ENCODE results near the gene ZMYND8.
"Not testable (repeated sequence)": the region's sequence is repeated elsewhere in the genome, so short reads cannot be mapped to it uniquely, and the experiment has no call there.

ZMYND8 gene

DNA sequence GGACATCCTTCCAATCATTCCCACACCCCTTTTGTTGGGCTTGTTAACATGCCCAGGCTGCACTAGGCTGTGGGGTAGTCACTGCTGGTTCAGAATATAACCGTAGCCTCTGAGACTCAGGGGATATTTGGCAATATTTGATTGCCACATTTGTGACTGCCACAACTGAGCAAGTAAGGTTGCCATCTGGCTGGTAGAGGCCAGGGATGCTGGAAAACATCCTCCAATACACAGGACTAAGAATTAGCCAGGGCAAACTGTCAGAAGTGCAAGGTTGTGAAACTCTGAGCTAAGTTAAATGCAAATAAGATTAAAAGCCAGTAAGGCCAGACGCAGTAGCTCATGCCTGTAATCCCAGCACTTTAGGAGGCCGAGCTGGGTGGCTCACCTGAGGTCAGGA is 112.0 kb downstream of the ZMYND8 start:
- H3K4me3 ChIP-seq (ENCODE audit: low read depth, low read length), result no peak overlapping the region
- TF ChIP-seq CTCF (IDR thresholded peaks at IDR 0.05; ENCODE audit: low read depth, low read length), result no peak
- in situ Hi-C loops (cut with HindIII; ENCODE audit: low sequenced_read_pairs), result no loop called here
- no peak for DNase-seq (ENCODE audit: low read depth, low spot score)

- in situ Hi-C loops (cut with HindIII; ENCODE audit: low sequenced_read_pairs), result no loop called here
Measured at GRCh38 chr20:47243532-47244305, 112.8 kb downstream of the ZMYND8 start.

DNA sequence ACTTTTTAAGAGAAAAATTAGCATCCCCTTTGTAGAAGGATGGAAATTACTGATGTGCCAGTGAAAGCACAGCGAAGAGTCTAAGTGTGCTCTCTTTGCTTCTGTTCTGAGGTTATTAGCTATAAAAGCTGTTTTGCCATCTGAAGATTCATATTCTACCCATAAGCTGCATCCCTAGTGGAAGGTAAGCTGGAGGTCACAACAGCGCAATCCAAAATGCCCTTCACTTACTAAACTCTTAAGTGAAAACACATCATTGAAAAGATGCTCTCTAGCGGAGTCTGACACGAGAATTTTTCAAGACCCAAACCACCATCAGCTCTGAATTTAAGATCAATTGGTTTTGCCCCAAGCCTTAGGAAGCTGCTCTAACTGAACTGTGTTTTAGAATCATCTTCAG is 113.5 kb downstream of the ZMYND8 start:
- no peak for DNase-seq (ENCODE audit: low read depth, low spot score)
- H3K4me3 ChIP-seq (ENCODE audit: low read depth, low read length), result no peak overlapping the region
- in situ Hi-C loops (cut with HindIII; ENCODE audit: low sequenced_read_pairs), result no loop called here
- no peak for TF ChIP-seq CTCF (IDR thresholded peaks at IDR 0.05; ENCODE audit: low read depth, low read length)

More at GRCh38 chr20:47243532-47244305, 112.8 kb downstream of the ZMYND8 start:
- H3K4me3 ChIP-seq (ENCODE audit: low read depth, low read length), result no peak overlapping the region
- no peak for TF ChIP-seq CTCF (IDR thresholded peaks at IDR 0.05; ENCODE audit: low read depth, low read length)
- DNase-seq (ENCODE audit: low read depth, low spot score), result no peak

GRCh38 chr20:47241345-47241781 is 115.1 kb downstream of the ZMYND8 start:
- no peak overlapping the region for H3K4me3 ChIP-seq (ENCODE audit: low read depth, low read length)
- in situ Hi-C loops (cut with HindIII; ENCODE audit: low sequenced_read_pairs), result no loop called here
- DNase-seq (ENCODE audit: low read depth, low spot score), result peak; percentile 62
- TF ChIP-seq CTCF (IDR thresholded peaks at IDR 0.05; ENCODE audit: low read depth, low read length), result no peak

GRCh38 chr20:47240096-47240495 is 116.4 kb downstream of the ZMYND8 start:
- H3K4me3 ChIP-seq (ENCODE audit: low read depth, low read length); DNase-seq (ENCODE audit: low read depth, low spot score); in situ Hi-C loops (cut with HindIII; ENCODE audit: low sequenced_read_pairs): not testable (repeated sequence)

DNA sequence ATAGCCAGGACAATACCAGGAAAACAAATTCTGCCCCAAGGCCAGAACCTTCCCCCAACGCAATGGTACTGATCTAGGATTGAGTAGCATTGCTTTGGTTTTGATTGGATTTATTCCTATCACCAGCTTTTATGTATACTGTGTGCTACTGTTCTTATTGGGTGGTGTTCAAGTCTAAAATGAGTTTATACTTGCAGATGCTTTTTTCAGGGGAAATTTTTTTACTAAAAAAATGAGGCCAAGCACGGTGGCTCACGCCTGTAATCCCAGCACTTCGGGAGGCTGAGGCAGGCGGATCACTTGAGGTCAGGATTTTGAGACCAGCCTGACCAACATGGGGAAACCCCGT is 116.8 kb downstream of the ZMYND8 start:
- no peak for TF ChIP-seq CTCF (IDR thresholded peaks at IDR 0.05; ENCODE audit: low read depth, low read length)
- no peak for DNase-seq (ENCODE audit: low read depth, low spot score)
- in situ Hi-C loops (cut with HindIII; ENCODE audit: low sequenced_read_pairs), result no loop called here

DNA sequence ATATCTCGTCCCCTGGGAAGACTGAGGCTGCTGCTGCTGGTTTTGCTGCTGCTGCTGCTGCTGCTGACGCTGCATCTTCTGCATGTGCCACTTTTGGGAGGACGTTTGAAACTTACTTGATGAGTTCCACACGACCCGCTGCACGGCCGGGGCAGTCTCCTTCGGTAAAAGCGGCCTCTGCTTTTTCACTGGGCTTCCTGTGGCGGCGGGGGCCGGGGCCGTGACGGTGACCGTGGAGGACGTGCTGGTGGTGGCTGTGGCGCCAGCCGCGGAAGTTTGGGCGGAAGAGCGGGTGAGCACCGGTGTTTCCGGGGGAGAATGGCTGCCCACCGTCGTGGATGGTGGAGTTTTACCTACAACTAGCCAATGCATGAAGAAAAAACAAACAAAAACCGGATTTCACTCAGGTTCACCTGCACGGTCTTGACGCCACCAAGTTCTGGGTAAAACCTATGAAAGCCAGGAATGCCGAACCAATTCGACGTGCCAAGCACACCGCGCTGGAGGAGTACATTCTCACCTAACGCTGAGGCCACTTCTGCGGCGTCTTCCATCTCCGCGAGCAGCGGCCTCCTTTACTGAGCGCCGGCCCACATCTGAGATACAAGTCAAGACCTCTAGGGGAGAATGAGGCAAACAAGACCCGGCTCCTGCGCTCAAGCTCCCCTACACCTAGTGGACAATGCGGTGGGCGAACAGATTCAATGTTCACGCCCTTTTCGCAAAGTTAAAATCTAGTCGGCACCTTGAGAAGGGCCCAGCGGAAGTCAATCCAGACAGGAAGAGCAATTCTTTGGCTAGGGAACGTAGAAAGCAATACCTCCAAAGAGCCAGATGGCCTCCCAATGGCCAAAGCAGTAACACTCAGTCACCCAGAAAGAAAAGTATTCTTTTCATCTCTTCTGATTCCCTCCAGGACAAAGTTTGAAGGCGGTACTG is 117.5 kb downstream of the ZMYND8 start:
- no peak for DNase-seq (ENCODE audit: low read depth, low spot score)
- H3K4me3 ChIP-seq (ENCODE audit: low read depth, low read length), result no peak overlapping the region
- in situ Hi-C loops (cut with HindIII; ENCODE audit: low sequenced_read_pairs), result no loop called here
- TF ChIP-seq CTCF (IDR thresholded peaks at IDR 0.05; ENCODE audit: low read depth, low read length), result no peak

More for the DNA sequence above, 116.8 kb downstream of the ZMYND8 start:
- H3K4me3 ChIP-seq (ENCODE audit: low read depth, low read length), result no peak overlapping the region

Data from astrocyte of the spinal cord (primary cell).